Measurements from ENCODE around the gene CEP131. TPM values are rescaled to one million over a fixed set of nuclear protein-coding genes. Genes with fewer than 3 reads are reported as not detected.
A peak's percentile ranks its signal among the peaks of the same experiment; 100 is the strongest.

The CEP131 gene
- total and polyA plus RNA-seq, 2 of the 4 experiments (the other 2 are of a cell fraction) = 4.8 to 9.6 TPM

- Histone ChIP-seq H3K4ac (ENCODE audit: low read depth, low read length) (no peak overlapping the region), H2BK5ac (ENCODE audit: low read depth, low read length, poor library complexity, severe bottlenecking) (no peak overlapping the region), H3K36me3 (ENCODE audit: control insufficient read depth, insufficient read depth, low read length) (peaks cover 39% of the 10 kb centered on the region), H3K14ac (replicated peaks; ENCODE audit: low read depth, low read length) (no peak overlapping the region), H3K18ac (ENCODE audit: low read depth, low read length) (no peak overlapping the region), H4K5ac (ENCODE audit: low read depth, low read length) (no peak overlapping the region), H3K9ac (ENCODE audit: low read depth, low read length) (no peak overlapping the region), H3K56ac (ENCODE audit: extremely low read depth, insufficient read depth, low read length) (no peak overlapping the region), H2AK5ac (ENCODE audit: low read depth, low read length) (no peak overlapping the region), H2BK120ac (ENCODE audit: low read depth, low read length) (no peak overlapping the region), H2BK20ac (ENCODE audit: low read depth, low read length) (no peak overlapping the region), H3K9me1 (ENCODE audit: insufficient read depth, low read length) (peaks cover 7% of the 10 kb centered on the region), H3K4me3 (ENCODE audit: insufficient read depth, low read depth, low read length) (no peak overlapping the region), H3K27me3 (ENCODE audit: control insufficient read depth, insufficient read depth, low read length) (no peaks in the 10 kb centered on the region), H3K23ac (ENCODE audit: low read depth, low read length) (no peak overlapping the region), H4K91ac (ENCODE audit: insufficient read depth, low read depth, low read length) (no peak overlapping the region), H2AK9ac (replicated peaks; ENCODE audit: low read depth, low read length, poor library complexity) (peak overlapping the region; percentile 12), H3K4me2 (ENCODE audit: low read depth, low read length) (no peak overlapping the region), H3K9me3 (ENCODE audit: control insufficient read depth, insufficient read depth, low read length) (no peaks in the 10 kb centered on the region), H3K27ac (ENCODE audit: insufficient read depth, low read length) (no peak overlapping the region), H2AFZ (replicated peaks; ENCODE audit: low read length, poor library complexity) (no peak overlapping the region), H3K79me1 (ENCODE audit: low read depth in 1 of 2, low read length in 2 of 2) (peaks cover 9 to 20% of the 10 kb centered on the region in 2 experiments; a peak in 3 of 4 replicates), H4K8ac (ENCODE audit: low read depth in 2 of 2, low read length in 2 of 2) (no peak overlapping the region), H4K20me1 (ENCODE audit: insufficient read depth, low read length) (peaks cover 22% of the 10 kb centered on the region), H2BK15ac (ENCODE audit: low read depth, low read length) (no peak overlapping the region), H3K4me1 (ENCODE audit: control insufficient read depth, insufficient read depth, low read length) (peaks cover 12% of the 10 kb centered on the region)
- dilution Hi-C loops (cut with HindIII; ENCODE audit: low sequenced_read_pairs, unreplicated experiment) (no loop called here), in situ Hi-C loops (cut with MboI; ENCODE audit: low sequenced_read_pairs) (loop anchor here (5.0 kb wide), 1 partner anchor 225 kb away; no protein-coding TSS in a partner anchor), intact Hi-C loops (cut with micrococcal nuclease) (no loop called here)
- DNase-seq = no peak
- ATAC-seq (ENCODE audit: low read depth) = no peak
- 94% methylated on average over 14 of the region's 19 CpGs; no CpG with 5 or more reads in 1 of the 2 experiments for WGBS, 2 experiments (ENCODE audit: extremely low coverage in 2 of 2, insufficient read length in 1 of 2)
- no peak for TF ChIP-seq POLR2A (IDR thresholded peaks at IDR 0.05; ENCODE audit: low read depth, low read length)
- TF ChIP-seq CTCF (conservative IDR thresholded peaks at IDR 0.05; ENCODE audit: low read depth, low read length) = no peak
- TF ChIP-seq NFE2L2 (IDR thresholded peaks at IDR 0.05; ENCODE audit: low read depth, low read length) = no peak
- no peak for TF ChIP-seq MAZ (IDR thresholded peaks at IDR 0.05; ENCODE audit: borderline replicate concordance, low read depth, low read length)
- TF ChIP-seq RCOR1 (IDR thresholded peaks at IDR 0.05; ENCODE audit: insufficient replicate concordance, low read length) = no peak
- no peak for TF ChIP-seq MAFK (IDR thresholded peaks at IDR 0.05; ENCODE audit: low read depth, low read length)
- no peak for TF ChIP-seq ELK1 (IDR thresholded peaks at IDR 0.05; ENCODE audit: borderline replicate concordance, low read depth, low read length)
- TF ChIP-seq CHD1 (IDR thresholded peaks at IDR 0.05; ENCODE audit: low read depth, low read length) = no peak
- TF ChIP-seq RFX5 (IDR thresholded peaks at IDR 0.05; ENCODE audit: low read depth, low read length) = no peak
- no peak for TF ChIP-seq FOS (IDR thresholded peaks at IDR 0.05; ENCODE audit: low read depth, low read length)
- no peak for TF ChIP-seq BHLHE40 (IDR thresholded peaks at IDR 0.05; ENCODE audit: low read depth, low read length)
- no peak for TF ChIP-seq SMC3 (IDR thresholded peaks at IDR 0.05; ENCODE audit: low read depth, low read length)
- TF ChIP-seq RAD21 (IDR thresholded peaks at IDR 0.05; ENCODE audit: low read length) = no peak
- no peak for TF ChIP-seq USF2 (IDR thresholded peaks at IDR 0.05; ENCODE audit: low read depth, low read length)
- no peak for TF ChIP-seq MXI1 (IDR thresholded peaks at IDR 0.05; ENCODE audit: borderline replicate concordance, low read depth, low read length)
- TF ChIP-seq CEBPB (IDR thresholded peaks at IDR 0.05; ENCODE audit: low read depth, low read length) = no peak
- POLR2A ChIA-PET (ENCODE audit: unreplicated experiment) = no interaction called here
- no TSS peak for BruUV-seq (replicated peaks)
- CTCF ChIA-PET = no interaction called here
These were observed 34.8 kb upstream of the CEP131 start for GRCh38 chr17:81257533-81257932.

Measured in IMR-90 (cell line).